Loucy (cell line): ENCODE data around the gene NDUFV2.
"Not testable (repeated sequence)": the region's sequence is repeated elsewhere in the genome, so short reads cannot be mapped to it uniquely, and the experiment has no call there.

Experiments
- H2AFZ ChIP-seq: fragments of 200-600 bp; sonication (generic); 2 replicates; pipeline ENCODE4 v1.6.0; 2016; ENCODE audit warnings: antibody characterized with exemption, mild to moderate bottlenecking, low read length, moderate library complexity
- H3F3A ChIP-seq: fragments of 200-600 bp; 2 replicates; pipeline ENCODE4 v1.6.0; 2016; ENCODE audit warnings: antibody characterized with exemption, low read depth, mild to moderate bottlenecking
- H3K27me3 ChIP-seq: fragments of 200-600 bp; sonication (generic); 2 replicates; pipeline ENCODE4 v1.6.1; 2014; ENCODE audit warnings: low read length, mild to moderate bottlenecking; ENCODE audit not compliant: insufficient read depth, poor library complexity, severe bottlenecking
- H3K36me3 ChIP-seq: fragments of 200-600 bp; sonication (generic); 2 replicates; pipeline ENCODE4 v1.6.1; 2016; ENCODE audit warnings: low read length; ENCODE audit not compliant: insufficient read depth
- H3K4me1 ChIP-seq: fragments of 200-600 bp; sonication (generic); 2 replicates; pipeline ENCODE4 v1.5.1; 2014; ENCODE audit warnings: low read length, mild to moderate bottlenecking; ENCODE audit not compliant: insufficient read depth, poor library complexity, severe bottlenecking
- H3K4me2 ChIP-seq: fragments of 200-600 bp; sonication (generic); 2 replicates; pipeline ENCODE4 v1.6.0; 2014; ENCODE audit warnings: antibody characterized with exemption, low read length, low read depth, mild to moderate bottlenecking; ENCODE audit not compliant: poor library complexity, severe bottlenecking
- H3K4me3 ChIP-seq: fragments of 200-600 bp; sonication (generic); 2 replicates; pipeline ENCODE4 v1.5.1; 2014; ENCODE audit warnings: low read length, mild to moderate bottlenecking, mixed read lengths; ENCODE audit not compliant: poor library complexity, severe bottlenecking
- H3K79me2 ChIP-seq: fragments of 200-600 bp; sonication (generic); 2 replicates; pipeline ENCODE4 v1.6.1; 2014; ENCODE audit warnings: low read length; ENCODE audit not compliant: insufficient read depth
- H3K9ac ChIP-seq: fragments of 200-600 bp; sonication (generic); 2 replicates; pipeline ENCODE4 v1.6.0; 2014; ENCODE audit warnings: mild to moderate bottlenecking, low read depth, low read length, moderate library complexity; ENCODE audit not compliant: poor library complexity, severe bottlenecking
- H3K9me2 ChIP-seq: fragments of 200-600 bp; sonication (generic); replicated peaks from 2 replicates; pipeline ENCODE4 v1.6.1; 2016; ENCODE audit warnings: low read depth, low read length, mixed read lengths
- H3K9me3 ChIP-seq: fragments of 200-600 bp; sonication (generic); 2 replicates; pipeline ENCODE4 v1.6.1; 2014; ENCODE audit warnings: mild to moderate bottlenecking, antibody characterized with exemption, low read length, low read depth; ENCODE audit not compliant: insufficient read depth
- H4K20me1 ChIP-seq: fragments of 200-600 bp; sonication (generic); 2 replicates; pipeline ENCODE4 v1.6.0; 2014; ENCODE audit warnings: antibody characterized with exemption, low read length, mild to moderate bottlenecking; ENCODE audit not compliant: insufficient read depth, poor library complexity, severe bottlenecking
- EZH2phosphoT487 ChIP-seq: fragments of 200-600 bp; IDR thresholded peaks from 2 replicates; pipeline ENCODE4 v1.6.1; 2018; ENCODE audit warnings: antibody characterized with exemption, mild to moderate bottlenecking, moderate library complexity, borderline replicate concordance
- TF ChIP-seq, protein P1 (sequence below): fragments of 200-600 bp; sonication (generic); conservative IDR thresholded peaks from 2 replicates; pipeline ENCODE4 v1.5.1; 2014; ENCODE audit warnings: mild to moderate bottlenecking, antibody characterized with exemption, low read length

Gene NDUFV2

DNA sequence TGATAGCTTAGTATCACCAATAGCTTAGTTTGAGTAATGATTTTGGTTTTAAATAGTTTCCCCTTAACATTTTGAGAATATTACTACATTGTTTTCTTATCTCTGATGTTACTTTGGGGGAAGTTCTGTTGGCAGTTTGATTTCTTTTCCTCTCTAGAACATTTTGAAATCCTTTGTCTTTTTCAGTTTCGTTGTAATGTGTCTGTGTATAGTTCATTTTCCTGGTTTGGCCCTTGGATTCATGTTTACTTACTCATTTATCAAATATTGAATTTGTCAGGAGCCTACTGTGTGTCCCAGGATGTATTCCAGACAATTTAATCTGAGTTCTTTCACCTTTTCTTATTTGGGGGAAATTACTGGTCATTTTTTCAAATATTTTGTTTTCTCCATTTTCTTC, 50.8 kb downstream of the NDUFV2 start:
- no peak overlapping the region for H3K9ac ChIP-seq
- H3K4me3 ChIP-seq = no peak overlapping the region
- H2AFZ ChIP-seq = no peak overlapping the region
- no peaks in the 10 kb centered on the region for H3K9me2 ChIP-seq
- no peaks in the 10 kb centered on the region for H3K27me3 ChIP-seq
- H4K20me1 ChIP-seq = peaks cover 35% of the 10 kb centered on the region
- no peaks in the 10 kb centered on the region for H3K9me3 ChIP-seq
- TF ChIP-seq EZH2phosphoT487 = no peak
- no peaks in the 10 kb centered on the region for H3K36me3 ChIP-seq
- no peak overlapping the region for H3K4me2 ChIP-seq
- no peaks in the 10 kb centered on the region for H3F3A ChIP-seq
- H3K79me2 ChIP-seq = peaks cover 91% of the 10 kb centered on the region
- H3K4me1 ChIP-seq = peaks cover 4% of the 10 kb centered on the region

DNA sequence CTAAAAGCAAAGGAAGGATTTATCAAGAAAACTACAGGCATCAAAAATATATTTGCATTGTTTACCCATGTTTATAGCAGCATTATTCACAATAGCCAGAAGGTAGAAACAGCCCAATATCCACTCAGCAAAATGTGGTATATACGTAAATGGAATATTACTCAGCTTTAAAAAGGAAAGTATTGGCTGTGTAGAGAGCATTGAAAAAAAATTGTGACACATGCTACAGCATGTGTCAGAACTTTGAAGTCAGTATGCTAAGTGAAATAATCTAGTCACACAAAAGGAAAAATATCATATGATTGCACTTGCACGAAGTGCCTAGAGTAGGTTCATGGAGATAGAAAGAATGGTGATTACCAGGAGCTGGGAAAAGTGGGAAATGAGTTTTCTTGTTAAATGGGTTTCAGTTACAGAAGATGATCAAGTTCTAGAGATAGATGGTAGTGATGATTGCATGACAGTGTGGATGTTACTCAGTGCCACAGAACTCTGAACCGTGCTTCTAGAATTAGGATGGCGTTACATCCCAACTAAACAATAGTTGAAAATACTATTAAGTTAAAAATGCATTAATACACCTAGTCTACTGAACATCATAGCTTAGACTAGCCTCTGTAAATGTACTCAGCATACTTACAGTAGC, 54.2 kb downstream of the NDUFV2 start:
- Histone ChIP-seq H3K36me3 (no peaks in the 10 kb centered on the region), H3K9ac (no peak overlapping the region), H2AFZ (no peak overlapping the region), H3K27me3 (no peaks in the 10 kb centered on the region), H3K4me2 (no peak overlapping the region), H3K4me3 (no peak overlapping the region), H3K9me2 (no peaks in the 10 kb centered on the region), H3K79me2 (peaks cover 82% of the 10 kb centered on the region), H3K4me1 (peaks cover 8% of the 10 kb centered on the region), H3F3A (no peaks in the 10 kb centered on the region), H4K20me1 (peaks cover 29% of the 10 kb centered on the region), H3K9me3 (no peaks in the 10 kb centered on the region)
- TF ChIP-seq, protein P1, sequence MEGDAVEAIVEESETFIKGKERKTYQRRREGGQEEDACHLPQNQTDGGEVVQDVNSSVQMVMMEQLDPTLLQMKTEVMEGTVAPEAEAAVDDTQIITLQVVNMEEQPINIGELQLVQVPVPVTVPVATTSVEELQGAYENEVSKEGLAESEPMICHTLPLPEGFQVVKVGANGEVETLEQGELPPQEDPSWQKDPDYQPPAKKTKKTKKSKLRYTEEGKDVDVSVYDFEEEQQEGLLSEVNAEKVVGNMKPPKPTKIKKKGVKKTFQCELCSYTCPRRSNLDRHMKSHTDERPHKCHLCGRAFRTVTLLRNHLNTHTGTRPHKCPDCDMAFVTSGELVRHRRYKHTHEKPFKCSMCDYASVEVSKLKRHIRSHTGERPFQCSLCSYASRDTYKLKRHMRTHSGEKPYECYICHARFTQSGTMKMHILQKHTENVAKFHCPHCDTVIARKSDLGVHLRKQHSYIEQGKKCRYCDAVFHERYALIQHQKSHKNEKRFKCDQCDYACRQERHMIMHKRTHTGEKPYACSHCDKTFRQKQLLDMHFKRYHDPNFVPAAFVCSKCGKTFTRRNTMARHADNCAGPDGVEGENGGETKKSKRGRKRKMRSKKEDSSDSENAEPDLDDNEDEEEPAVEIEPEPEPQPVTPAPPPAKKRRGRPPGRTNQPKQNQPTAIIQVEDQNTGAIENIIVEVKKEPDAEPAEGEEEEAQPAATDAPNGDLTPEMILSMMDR = no peak
- TF ChIP-seq EZH2phosphoT487 = no peak

DNA sequence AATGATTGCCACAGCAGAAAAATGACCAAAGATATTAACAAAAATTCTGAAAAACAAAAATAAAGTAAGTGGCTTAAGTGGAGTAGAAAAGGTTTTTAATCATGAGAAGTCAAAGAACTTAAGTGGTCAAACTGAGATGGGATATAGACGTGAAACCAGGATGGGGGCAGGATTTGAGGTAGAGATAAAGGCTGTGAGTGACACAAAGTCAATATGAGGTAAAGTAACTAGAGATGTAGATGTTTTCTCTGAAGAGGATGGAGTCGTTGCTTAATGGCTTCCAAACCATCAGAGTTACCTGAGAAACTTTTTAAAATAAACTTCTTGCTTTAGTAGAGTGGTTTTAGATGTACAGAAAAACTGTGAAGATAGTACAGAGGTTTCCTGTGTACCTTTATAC, 55.3 kb downstream of the NDUFV2 start:
- no peak overlapping the region for H3K9ac ChIP-seq
- H3K9me3 ChIP-seq = no peaks in the 10 kb centered on the region
- no peak overlapping the region for H3K4me2 ChIP-seq
- H3K9me2 ChIP-seq = no peaks in the 10 kb centered on the region
- TF ChIP-seq, protein P1 = no peak
- no peak for TF ChIP-seq EZH2phosphoT487
- H3K36me3 ChIP-seq = no peaks in the 10 kb centered on the region
- peaks cover 81% of the 10 kb centered on the region for H3K79me2 ChIP-seq
- H2AFZ ChIP-seq = no peak overlapping the region
- H3K27me3 ChIP-seq = no peaks in the 10 kb centered on the region
- no peak overlapping the region for H3K4me3 ChIP-seq
- H3F3A ChIP-seq = no peaks in the 10 kb centered on the region
- H4K20me1 ChIP-seq = peaks cover 21% of the 10 kb centered on the region
- peaks cover 4% of the 10 kb centered on the region for H3K4me1 ChIP-seq

DNA sequence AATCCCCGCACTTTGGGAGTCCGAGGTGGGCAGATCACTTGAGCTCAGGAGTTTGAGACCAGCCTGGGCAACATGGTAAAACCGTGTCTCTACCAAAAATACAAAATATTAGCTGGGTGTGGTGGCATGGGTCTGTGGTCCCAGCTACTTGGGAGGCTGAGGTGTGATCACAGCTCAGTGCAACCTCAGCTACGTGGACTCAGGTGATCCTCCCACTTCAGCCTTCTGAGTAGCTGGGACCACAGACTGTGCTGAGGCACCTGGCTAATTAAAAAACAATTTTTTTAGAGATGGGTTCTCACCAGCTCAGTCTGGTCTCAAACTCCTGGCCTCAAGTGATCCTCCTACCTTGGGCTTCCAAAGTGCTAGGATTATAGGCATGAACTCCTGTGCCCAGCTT, 57.5 kb downstream of the NDUFV2 start:
- peaks cover 81% of the 10 kb centered on the region for H3K79me2 ChIP-seq
- H3K36me3 ChIP-seq = no peaks in the 10 kb centered on the region
- no peaks in the 10 kb centered on the region for H3F3A ChIP-seq
- H3K4me2 ChIP-seq = no peak overlapping the region
- no peak overlapping the region for H2AFZ ChIP-seq
- H4K20me1 ChIP-seq = peaks cover 17% of the 10 kb centered on the region
- H3K9me3 ChIP-seq = 0 out of 2 replicates have a peak, but pooled peaks cover 4% of the 10 kb centered on the region
- TF ChIP-seq, protein P1 = no peak
- no peak for TF ChIP-seq EZH2phosphoT487
- peaks cover 4% of the 10 kb centered on the region for H3K4me1 ChIP-seq
- no peaks in the 10 kb centered on the region for H3K27me3 ChIP-seq
- H3K9ac ChIP-seq = no peak overlapping the region
- H3K9me2 ChIP-seq = no peaks in the 10 kb centered on the region
- H3K4me3 ChIP-seq = no peak overlapping the region

DNA sequence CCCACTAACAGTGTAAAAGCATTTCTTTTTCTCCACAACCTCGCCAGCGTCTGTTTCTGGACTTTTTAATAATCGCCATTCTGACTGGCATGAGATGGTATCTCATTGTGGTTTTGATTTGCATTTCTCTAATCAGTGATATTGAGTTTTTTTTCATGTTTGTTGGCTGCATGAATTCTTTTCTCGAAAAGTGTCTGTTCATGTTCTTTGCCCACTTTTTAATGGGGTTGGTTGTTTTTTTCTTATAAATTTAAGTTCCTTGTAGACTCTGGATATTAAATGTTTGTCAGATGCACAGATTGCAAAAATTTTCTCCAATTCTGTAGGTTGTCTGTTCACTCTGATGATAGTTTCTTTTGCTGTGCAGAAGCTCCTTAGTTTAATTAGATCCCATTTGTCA, 60.2 kb downstream of the NDUFV2 start:
- peaks cover 11% of the 10 kb centered on the region for H4K20me1 ChIP-seq

More for the DNA sequence above, 60.2 kb downstream of the NDUFV2 start:
- not testable (repeated sequence) for H3K4me3 ChIP-seq, H3K4me1 ChIP-seq, H3K9me3 ChIP-seq, H3K9me2 ChIP-seq, H3K4me2 ChIP-seq, H3K9ac ChIP-seq, H2AFZ ChIP-seq, H3F3A ChIP-seq, H3K27me3 ChIP-seq, H3K36me3 ChIP-seq
- peaks cover 60% of the 10 kb centered on the region; the same call in 1 of the 2 replicates for H3K79me2 ChIP-seq
